GM21825 (cell line): ENCODE measurements around the gene ARL3.
"Not testable (repeated sequence)": the region's sequence is repeated elsewhere in the genome, so short reads cannot be mapped to it uniquely, and the experiment has no call there.

Experiments used
- ATAC-seq: cut with Tn5 transposase; IDR thresholded peaks from one replicate; pipeline ENCODE4 v1.9.1; 2021; ENCODE audit warnings: mild to moderate bottlenecking, moderate library complexity; ENCODE audit not compliant: unreplicated experiment

The ARL3 gene

DNA sequence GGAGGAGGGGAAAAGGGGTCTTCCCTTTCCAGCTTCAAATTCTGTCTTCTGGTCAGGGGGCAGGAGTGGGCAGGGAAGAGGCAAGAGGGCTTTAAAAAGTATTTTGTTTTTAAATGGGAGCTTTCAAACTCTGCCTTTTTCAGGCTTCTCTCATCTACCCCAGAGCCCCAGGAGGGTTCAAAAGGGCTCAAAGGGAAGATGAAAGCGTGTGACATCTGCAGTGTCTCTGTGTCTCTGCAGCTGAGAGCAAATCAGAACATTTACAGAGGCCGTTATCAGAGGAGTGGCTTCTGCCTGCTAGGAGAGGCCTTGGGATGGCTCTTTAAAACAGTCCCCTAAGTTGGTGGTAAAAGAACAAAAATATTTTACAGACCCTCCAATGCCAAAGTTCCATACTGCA is 39.6 kb downstream of the ARL3 start:
- ATAC-seq = no peak

- ATAC-seq = no peak
These were observed 40.2 kb downstream of the ARL3 start for GRCh38 chr10:102673819-102674511.

DNA sequence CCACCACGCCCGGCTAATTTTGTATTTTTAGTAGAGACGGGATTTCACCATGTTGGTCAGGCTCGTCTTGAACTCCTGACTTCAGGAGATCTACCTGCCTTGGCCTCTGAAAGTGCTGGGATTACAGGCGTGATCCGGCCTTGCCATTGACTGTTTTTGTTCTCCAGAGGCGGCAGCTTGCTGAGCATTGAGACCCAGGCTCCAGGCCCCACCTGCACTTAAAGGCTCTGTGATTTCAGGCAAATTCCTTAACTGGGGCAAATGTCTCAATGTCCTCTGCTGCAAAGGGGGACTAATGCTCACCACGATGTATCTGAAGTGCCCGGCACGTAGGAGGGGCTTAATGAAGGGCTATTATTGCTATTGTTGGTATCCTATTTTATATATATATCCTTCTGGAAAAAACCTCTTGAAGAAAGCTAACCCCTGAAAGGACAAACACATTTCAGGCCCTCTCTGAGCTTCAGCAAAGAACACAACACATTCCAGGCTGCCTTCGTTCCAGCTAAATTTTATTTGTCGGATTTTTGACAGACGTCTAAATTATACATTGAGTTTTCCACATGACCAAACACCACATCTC is 40.9 kb downstream of the ARL3 start:
- no peak for ATAC-seq

GRCh38 chr10:102670871-102671434 is 43.2 kb downstream of the ARL3 start:
- no peak for ATAC-seq

GRCh38 chr10:102670065-102670670 is 44.0 kb downstream of the ARL3 start:
- ATAC-seq = no peak

DNA sequence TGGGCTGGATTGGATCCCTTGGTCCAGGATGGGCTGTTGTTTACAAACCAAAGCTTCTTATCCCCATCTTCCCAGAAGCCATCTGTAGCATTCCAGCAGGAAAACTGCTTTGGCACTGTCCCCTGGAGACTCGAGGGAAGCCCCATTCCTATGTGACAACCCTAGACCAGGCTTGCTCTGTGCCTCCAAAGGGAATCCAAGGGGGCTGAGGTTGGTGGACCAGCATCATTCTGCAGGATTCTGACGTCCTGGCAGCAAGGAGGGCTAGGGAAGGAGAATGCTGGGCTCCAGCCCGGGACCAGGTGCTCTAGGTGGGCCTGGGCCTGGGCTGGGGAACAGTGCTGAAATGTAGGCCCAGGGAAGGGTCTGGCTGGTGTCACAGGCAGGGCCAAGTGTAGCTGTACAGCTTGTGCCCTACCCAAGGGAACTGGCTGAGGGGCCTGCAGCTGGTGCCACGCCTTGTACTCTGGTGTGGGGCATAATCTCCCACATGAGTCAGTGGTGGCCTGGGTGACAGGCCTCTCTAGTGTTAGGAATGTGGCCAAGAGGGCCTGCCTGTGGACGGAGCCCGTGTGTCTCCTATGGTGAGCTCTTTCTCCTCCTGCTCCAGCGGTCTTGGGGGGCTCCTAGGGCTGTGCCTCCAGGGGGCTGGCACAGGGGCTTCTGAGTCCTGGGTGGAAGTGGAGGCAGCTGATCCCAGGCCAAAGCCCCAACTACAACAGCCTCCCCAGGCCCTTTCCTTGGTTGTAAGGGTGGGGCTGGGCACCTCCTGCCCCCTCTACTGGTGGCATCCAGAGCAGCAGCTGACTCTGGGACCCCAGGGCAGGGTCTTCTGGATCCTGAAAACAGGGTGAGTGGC is 44.8 kb downstream of the ARL3 start:
- ATAC-seq = no peak

- no peak for ATAC-seq
These were observed 45.7 kb downstream of the ARL3 start for GRCh38 chr10:102668326-102669107.

DNA sequence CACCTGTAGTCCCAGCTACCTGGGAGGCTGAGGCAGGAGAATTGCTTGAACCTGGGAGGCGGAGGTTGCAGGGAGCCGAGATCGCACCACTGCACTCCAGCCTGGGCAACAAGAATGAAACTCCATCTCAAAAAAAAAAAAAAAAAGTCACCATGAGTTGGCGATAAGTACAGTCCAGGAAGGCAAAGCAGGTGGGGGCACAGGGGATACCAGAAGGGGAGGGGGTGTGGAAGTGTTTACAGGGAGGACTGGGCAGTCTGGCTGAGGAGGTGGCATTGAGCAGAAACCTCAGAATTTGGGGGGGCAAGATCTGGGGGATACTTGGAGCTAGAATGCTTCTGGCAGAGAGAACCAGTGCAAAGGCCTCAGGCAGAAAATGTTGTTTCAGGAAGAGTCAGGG is 46.8 kb downstream of the ARL3 start:
- not testable (repeated sequence) for ATAC-seq

GRCh38 chr10:102665904-102666509 is 48.2 kb downstream of the ARL3 start:
- ATAC-seq = no peak

DNA sequence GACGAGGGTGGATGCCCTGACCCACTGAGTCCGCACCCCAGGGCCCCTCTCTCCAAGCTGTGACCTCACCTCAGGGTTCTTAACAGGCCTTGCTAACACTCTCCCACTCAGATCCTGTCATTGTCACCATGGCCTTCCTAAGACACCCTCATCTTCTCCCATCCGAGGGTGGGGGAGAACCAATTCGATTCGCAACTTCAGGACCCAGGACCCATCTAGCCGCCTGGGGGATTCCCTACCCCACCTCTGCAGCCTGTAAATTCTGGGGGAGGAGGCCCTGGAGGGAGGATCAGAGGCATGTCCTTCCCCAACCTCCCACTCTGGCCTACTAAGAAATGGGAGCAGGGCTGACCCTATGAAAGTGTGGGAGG is 52.6 kb downstream of the ARL3 start:
- no peak for ATAC-seq

DNA sequence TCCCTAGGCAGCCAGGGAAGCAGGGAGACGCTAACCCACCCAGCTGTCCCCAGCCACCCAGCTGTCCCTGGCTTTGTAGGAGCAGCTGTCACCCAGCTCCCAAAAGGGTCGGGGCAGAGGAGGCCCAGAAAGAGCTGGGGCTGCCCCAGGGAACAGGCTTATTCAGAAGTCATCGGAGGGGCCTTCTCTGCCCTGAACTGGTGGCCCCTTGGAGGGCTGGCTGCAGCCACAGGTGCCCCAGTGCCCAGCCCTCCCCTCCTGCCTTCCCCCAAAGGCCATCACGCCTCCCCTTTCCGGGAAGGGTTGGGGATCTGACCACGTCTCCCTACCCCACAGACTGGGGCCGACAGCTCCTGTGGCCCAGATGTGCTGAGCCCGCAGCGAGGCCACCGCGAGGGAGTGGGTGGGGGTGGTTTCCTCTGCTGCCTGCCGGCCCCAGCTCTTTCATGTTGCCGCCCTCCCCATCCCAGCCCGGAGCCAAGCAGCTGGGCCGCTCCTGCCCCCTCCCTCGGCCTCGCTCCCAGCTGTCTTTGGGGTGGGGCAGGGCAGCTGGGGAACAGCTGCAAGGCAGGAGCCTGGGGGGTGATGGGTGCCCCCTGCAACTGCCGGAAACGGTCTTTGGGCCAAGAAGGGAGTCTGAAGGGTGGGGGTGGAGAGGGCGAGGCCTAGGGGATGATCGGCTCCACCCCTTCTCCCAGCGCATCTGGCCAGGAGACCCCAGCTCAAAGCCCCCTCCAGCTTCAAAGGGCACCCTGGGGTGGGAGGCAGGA is 53.1 kb downstream of the ARL3 start:
- ATAC-seq = peak; percentile 83

DNA sequence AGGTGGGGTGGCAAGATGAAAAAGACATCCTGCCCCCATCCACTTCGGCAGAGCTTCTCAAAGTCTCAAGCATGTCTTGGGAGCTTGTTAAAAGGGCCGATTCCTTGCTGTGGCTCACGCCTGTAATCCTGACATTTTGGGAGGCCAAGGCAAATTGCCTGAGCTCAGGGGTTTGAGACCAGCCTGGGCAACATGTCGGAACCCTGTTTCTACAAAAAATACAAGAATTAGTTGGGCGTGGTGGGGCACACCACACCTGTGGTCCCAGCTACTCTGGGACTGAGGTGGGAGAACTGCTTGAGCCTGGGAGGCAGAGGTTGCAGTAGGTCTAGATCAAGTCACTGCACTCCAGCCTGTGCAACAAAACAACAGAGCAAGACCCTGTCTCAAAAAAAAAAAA is 55.4 kb downstream of the ARL3 start:
- ATAC-seq = no peak

DNA sequence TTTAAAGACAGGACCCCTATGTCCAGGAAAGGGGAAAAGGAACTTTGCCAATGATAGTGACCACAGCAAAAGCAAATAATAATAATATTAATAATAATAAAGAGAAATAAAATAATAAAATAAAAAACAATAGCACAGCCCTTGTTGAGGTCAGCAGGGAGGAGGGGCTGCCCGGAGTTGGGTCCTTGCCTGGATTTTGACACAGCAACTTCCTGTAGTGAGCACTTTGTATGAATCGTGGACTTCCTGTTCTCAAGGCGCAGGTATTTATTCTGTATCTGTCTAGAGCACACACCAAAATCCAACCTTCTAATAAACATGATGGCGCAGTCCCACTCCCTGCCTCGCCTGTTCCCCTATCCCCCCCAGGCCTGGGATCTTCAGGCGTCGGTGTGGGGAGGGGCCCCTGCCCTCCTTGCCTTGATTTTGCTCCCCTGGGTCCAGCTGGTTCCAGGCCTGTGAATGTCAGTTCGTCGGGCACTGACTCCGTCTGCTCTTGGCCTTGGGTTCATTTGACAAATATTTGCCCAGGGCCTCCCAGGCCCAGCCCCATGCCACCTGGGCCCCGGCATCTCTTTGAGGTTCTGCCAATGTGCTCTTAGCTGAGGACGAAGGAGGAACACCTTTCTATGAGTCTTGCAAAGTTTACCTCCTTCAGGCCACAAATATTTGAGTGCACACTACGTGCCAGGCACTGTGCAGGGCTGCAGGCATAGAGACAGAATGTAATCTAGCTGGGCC is 56.0 kb downstream of the ARL3 start:
- no peak for ATAC-seq

- ATAC-seq = no peak
These were observed 56.7 kb downstream of the ARL3 start for GRCh38 chr10:102657451-102657850.

- ATAC-seq = no peak
These were observed 57.3 kb downstream of the ARL3 start for GRCh38 chr10:102656791-102657371.

- ATAC-seq = no peak
These were observed 58.2 kb downstream of the ARL3 start for GRCh38 chr10:102656026-102656425.

DNA sequence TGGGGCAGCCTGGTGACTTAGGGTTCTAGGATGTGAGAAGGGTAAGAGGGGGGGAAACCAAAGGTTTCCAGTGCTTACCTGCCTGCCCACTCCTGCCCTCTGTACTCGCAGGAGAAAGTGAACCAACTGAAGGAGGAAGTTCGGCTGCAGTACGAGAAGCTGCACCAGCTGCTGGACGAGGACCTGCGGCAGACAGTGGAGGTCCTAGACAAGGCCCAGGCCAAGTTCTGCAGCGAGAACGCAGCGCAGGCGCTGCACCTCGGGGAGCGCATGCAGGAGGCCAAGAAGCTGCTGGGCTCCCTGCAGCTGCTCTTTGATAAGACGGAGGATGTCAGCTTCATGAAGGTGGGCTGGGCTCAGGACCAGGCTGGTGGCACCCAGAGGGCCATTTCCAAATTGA is 59.2 kb downstream of the ARL3 start:
- ATAC-seq = no peak

- ATAC-seq = no peak
These were observed 59.6 kb downstream of the ARL3 start for GRCh38 chr10:102654566-102654965.
